ENCODE data around the gene SPINK2. TPM values are rescaled to one million over a fixed set of nuclear protein-coding genes. Genes with fewer than 3 reads are reported as not detected.

The SPINK2 gene
- total RNA-seq, 1 donor from 2014 or later: not detected

Small RNA genes lying within 50 kb of the gene (small RNA-seq; reads per million reads assigned to genes)
- gene RF00017 (ENCODE audit: low replicate concordance) (not detected), gene RF00019 (ENCODE audit: low replicate concordance) (not detected), gene RN7SL357P (ENCODE audit: low replicate concordance) (not detected), gene RN7SL492P (ENCODE audit: low replicate concordance) (not detected)

Other genes starting within 250 kb of the SPINK2 start
- 58.0 TPM for gene HOPX, start 140.4 kb downstream of the SPINK2 start, total RNA-seq
- 7.6 TPM for gene REST, start 86.2 kb upstream of the SPINK2 start, total RNA-seq
- 16.7 TPM for gene NOA1, start 155.9 kb upstream of the SPINK2 start, total RNA-seq
- 179 TPM for gene POLR2B, start 157.2 kb upstream of the SPINK2 start, total RNA-seq

Measured in temporal lobe (tissue), 2 donors.